Stimulated activated CD8-positive, alpha-beta memory T cell treated with anti-CD3 and anti-CD28 coated beads, Interleukin-4, amount 100 ng/mL, for 4 hours (primary cell): Measurements from ENCODE around the gene LMAN1L.

Experiments
- DNase-seq, 2 donors: peaks; one replicate each; pipeline ENCODE4 v3.0.0-alpha.2; 2020; ENCODE audit warnings: low read depth in 2 of 2, low spot score in 1 of 2

Gene LMAN1L

GRCh38 chr15:74793135-74794028 lies 19.3 kb upstream of the LMAN1L start:
- DNase-seq, result no peak

DNA sequence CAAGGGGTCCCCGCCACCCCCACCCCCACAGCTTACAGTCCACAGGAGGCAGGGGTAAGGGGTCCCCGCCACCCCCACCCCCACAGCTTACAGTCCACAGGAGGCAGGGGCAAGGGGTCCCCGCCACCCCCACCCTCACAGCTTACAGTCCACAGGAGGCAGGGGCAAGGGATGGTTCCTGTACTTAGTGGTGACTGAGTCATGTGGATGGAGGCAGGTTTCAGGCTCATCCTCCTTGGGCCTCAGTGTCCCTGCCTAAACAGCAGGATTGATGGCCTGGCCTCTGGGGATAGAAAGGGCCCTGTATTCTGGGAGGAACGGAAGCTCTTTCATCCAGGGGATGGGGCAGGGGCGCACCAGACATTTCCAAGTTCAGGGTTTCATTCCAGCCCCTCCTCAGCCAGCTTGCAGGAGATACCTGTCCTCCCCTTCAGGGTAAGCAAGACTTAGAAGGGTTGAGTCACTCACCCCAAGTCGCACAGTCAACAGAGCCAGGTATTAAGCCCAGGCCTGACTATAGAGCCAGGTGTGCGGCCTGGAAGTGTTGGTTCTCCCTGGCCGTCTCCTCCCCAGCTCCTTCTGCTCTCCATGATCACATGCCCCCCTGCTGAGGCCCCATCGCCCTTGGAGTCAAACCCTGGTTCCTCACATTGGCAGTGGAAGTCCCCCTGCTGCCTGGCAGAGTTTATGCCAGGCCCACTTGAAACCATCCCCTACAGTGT lies 18.2 kb upstream of the LMAN1L start:
- no peak for DNase-seq

DNA sequence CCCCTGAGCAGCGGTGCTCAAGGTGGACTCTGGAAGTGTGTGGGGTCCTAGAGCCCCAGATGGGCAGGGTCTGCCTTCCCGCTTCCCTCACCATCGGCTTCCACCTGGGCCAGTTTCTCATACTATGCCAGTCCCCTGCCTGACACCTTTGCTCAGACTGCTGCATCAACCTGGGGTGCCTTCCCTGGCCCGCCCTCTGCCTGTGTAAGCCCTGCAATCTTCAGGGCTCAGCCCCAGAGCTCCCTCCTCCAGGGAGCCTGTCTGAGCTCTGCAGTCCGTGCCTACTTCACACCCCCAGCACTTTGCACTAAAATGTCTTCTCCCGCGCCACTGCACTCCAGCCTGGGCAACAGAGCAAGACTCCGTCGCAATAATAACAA lies 17.7 kb upstream of the LMAN1L start:
- no peak for DNase-seq

- DNase-seq, result no peak
These were observed 16.5 kb upstream of the LMAN1L start for GRCh38 chr15:74795966-74796625.

- no peak for DNase-seq
These were observed 14.0 kb upstream of the LMAN1L start for GRCh38 chr15:74798388-74799254.

DNA sequence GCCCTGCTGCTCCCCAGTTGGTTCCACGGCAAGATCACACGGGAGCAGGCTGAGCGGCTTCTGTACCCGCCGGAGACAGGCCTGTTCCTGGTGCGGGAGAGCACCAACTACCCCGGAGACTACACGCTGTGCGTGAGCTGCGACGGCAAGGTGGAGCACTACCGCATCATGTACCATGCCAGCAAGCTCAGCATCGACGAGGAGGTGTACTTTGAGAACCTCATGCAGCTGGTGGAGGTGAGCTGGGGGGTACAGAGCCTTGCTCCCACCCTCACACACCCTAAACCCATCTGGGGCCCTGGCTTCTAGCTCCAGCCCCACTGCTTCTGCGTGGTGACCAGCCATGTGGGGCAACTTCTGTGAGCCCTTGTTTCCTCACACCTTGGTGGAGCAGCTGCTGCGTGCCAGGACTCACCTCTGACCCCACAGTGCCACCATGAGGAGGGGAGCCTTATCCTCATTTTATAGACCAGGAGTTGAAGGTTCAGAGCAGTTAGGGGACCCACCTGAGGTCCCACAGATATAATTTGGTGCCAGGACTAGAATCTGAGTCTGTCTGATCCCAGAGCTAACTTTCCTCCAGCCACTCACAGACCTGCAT lies 13.3 kb upstream of the LMAN1L start:
- DNase-seq, result no peak

DNA sequence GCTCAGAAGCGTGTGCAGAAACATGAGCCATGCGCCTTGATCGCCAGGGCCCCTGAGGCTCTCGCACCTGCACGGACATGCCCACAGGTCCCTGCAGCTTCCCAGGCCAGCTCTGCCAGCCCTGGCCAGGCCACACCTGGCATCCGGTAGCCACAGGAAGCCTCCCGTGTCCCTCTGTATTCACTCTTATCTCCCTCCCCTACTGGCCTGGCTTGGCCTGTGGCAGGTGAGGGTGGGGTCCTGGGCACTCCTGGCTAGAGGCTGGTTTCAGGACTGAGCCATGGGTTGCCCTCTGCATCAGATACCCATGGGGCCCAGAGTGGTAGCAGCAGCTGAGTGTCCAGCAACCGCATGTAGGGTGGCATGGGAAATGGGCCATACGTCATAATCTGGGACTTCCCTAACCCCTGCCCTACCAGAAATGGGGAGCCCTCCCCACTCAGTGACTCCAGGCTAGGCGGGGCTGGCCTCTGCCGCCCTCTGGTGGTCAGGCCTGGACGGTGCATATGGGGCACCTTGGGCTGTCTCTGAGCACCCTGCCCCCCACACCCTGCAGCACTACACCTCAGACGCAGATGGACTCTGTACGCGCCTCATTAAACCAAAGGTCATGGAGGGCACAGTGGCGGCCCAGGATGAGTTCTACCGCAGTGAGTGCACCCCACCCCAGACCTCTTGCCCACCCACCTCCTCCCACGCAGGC lies 12.6 kb upstream of the LMAN1L start:
- DNase-seq, result peak in 1 of 2 donors; percentile 74

- no peak for DNase-seq
These were observed 12.0 kb upstream of the LMAN1L start for GRCh38 chr15:74800559-74801094.

DNA sequence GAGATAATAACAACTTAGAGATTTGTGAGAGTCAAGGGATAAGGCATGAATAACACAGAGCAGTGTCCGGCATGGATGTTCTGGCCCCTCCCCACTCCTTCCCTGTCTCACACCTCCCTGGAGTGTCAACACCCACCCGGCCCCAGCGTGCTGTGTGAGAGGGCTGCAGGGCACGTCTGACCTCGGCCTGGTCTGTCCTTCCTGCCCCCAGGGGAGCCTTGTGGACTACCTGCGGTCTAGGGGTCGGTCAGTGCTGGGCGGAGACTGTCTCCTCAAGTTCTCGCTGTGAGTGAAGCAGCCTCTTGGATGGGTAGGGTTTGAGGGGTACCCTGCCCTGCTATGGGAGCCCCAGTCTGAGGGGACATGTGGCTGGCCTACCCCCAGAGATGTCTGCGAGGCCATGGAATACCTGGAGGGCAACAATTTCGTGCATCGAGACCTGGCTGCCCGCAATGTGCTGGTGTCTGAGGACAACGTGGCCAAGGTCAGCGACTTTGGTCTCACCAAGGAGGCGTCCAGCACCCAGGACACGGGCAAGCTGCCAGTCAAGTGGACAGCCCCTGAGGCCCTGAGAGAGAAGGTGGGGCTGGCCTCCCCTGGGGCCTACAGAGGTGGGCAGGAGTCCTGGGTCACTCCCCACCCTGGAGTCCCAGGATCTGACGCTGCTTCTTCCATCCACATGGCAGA lies 11.2 kb upstream of the LMAN1L start:
- no peak for DNase-seq

GRCh38 chr15:74802290-74802689 lies 10.3 kb upstream of the LMAN1L start:
- DNase-seq, result no peak

GRCh38 chr15:74802862-74803447 lies 9.7 kb upstream of the LMAN1L start:
- DNase-seq, result no peak

DNA sequence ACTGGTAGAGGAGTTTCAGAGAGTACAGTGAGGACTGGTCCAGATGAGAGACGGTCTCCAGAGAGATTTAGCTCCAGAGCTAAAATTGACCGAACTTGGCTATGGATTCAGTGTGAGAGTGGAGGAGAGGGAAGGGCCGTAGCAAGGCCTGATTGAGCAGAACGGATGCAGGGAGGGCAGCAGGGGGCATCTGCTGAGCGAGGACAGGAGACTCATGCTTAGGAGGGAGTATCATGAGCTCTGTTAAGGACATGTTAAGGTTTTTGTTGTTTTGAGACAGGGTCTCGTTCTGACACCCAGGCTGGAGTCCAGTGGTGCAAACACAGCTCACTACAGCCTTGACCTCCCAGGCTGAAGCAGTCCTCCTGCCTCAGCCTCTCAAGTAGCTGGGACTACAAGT lies 7.7 kb upstream of the LMAN1L start:
- DNase-seq, result no peak

DNA sequence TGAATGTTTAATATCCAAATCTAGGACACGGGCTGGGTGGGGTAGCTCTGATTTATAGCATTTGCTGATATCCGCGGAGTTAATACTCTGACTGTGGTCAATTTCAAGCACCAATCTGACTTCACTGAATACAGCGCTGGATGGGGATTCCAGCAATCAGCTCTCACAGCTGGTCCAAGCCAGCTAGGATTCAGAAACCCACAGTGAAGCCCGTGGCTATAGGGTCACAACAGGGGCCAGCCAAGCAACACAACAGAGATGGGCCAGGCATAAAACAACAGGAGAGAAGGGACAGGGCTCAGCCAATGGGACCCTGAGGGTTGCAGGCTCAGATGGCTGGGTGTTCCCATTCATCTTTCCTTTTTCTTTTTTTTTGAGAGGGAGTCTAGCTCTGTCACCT lies 5.4 kb upstream of the LMAN1L start:
- DNase-seq, result no peak

DNA sequence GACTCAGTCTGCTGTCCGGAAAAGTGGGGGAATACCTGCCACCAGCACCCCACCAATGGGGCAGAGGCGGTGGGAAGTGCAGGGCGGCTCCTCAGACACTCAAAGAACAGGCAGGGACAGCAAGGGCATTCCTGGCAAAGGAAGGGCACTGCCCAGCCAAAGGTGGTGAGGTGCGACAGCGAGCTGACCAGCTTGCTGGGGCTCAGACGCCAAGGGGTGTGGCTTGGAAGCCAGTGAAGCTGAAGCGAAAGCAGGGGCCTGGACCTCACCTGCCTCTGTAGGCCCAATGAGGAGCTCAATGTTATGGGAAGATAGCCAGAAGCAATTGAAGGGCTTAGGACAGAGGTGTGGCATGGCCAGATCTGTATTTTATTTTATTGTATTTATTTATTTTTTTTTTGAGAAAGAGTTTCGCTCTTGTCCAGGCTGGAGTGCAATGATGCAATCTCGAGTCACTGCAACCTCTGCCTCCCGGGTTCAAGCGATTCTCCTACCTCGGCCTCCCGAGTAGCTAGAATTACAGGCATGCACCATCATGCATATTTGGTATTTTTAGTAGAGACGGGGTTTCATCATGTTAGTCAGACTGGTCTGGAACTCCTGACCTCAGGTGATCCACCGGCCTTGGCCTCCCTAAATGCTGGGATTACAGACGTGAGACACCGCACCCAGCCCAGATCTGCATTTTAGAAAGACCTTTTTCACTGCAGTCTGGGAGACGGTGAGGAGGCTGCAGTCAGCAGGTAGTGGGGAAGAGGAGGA lies 4.4 kb upstream of the LMAN1L start:
- DNase-seq, result no peak

DNA sequence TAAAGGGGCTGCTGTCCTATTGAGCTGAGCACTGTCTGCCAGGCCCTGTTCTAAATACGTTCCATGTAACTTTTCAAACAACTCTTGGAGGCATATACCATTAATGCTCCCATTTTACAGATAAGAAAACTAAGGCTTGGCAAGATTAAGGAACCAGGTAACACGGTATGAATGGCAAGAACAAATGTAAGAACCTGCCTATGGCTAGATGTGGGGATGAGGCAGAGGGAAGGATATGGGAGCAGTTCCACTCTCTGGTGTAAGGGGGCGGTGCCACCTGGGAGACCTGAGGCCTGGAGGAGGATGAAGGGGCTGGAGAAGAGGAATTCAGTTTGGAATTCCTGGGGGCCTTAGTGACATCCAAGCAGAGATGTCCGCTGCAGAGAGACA lies 3.8 kb upstream of the LMAN1L start:
- no peak for DNase-seq

DNA sequence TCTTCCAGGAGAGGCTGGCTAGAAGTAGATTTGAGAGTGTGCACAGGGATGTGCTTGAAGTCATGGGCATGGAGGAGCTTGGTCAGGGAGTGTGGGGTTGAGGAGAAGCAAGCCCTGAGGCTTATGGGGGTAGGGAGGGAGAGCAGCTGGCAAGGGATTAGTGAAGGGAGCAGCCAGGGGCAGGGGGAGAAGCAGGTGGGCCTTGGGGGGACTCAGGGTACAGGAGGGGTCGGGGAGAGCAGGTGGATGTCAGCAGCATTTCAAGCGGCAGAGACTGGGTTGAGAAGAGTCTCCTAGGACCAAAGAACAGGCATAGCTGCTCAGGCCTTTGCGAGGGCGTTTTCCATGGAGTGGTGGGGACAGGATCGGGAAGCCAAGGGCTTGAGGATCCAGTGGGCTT lies 3.4 kb upstream of the LMAN1L start:
- DNase-seq, result no peak

- DNase-seq, result no peak
These were observed 2.7 kb upstream of the LMAN1L start for GRCh38 chr15:74809956-74810355.
